Endothelial cell of umbilical vein (primary cell): ENCODE measurements around the gene SELENOT. TPM values are rescaled to one million over a fixed set of nuclear protein-coding genes. Genes with fewer than 3 reads are reported as not detected.

Source experiments
- BruUV-seq: library from RNA; stranded (reverse); fragments of 400-500 nt; replicated peaks from 2 replicates; lab custom pipeline; 2021; lab: Mats Ljungman, UMichigan
- CTCF ChIA-PET: fragments of 300-600, 350-600 bp; sonication (Branson Sonifier 250); formaldehyde crosslinking; loops from one replicate; lab custom pipeline; 2021; ENCODE audit warnings: antibody characterized with exemption, inconsistent platforms; lab: Charles Lee
- POLR2A ChIA-PET: fragments of 300-600, 350-600 bp; sonication (Branson Sonifier 250); formaldehyde crosslinking; loops from one replicate; lab custom pipeline; 2021; ENCODE audit warnings: antibody characterized with exemption, inconsistent platforms; lab: Charles Lee
- DNase-seq: peaks from one replicate; pipeline ENCODE4 v3.0.0-alpha.2; 2011; ENCODE audit warnings: low read depth, low spot score
- FAIRE-seq: peaks from 2 replicates; lab custom pipeline; 2011; peaks lifted over from hg19 to GRCh38; lab: Jason Lieb, UNC
- H2AFZ ChIP-seq: 2 replicates; pipeline ENCODE4 v1.6.0; 2012; ENCODE audit warnings: low read depth, low read length, control low read depth, inconsistent platforms
- H3K27ac ChIP-seq: 2 replicates; pipeline ENCODE4 v1.5.1; 2011; ENCODE audit warnings: low read depth, mild to moderate bottlenecking, control low read depth, low read length, moderate library complexity; ENCODE audit not compliant: insufficient read depth
- H3K27me3 ChIP-seq, 2 experiments: 2 replicates each; pipeline versions ENCODE4 v1.6.0 to v1.6.1; 2011; ENCODE audit warnings: low read length in 2 of 2, mixed read lengths in 1 of 2; ENCODE audit not compliant: control insufficient read depth in 2 of 2, insufficient read depth in 2 of 2
- H3K36me3 ChIP-seq, 2 experiments: 2 replicates in 1 of 2; 3 replicates in 1 of 2; pipeline ENCODE4 v1.5.1; 2011; ENCODE audit warnings: low read length in 2 of 2, mild to moderate bottlenecking in 1 of 2, moderate library complexity in 1 of 2; ENCODE audit not compliant: control insufficient read depth in 2 of 2, insufficient read depth in 2 of 2; ENCODE audit errors: extremely low read depth in 1 of 2
- H3K4me1 ChIP-seq: 3 replicates; pipeline ENCODE4 v1.5.1; 2011; ENCODE audit warnings: mild to moderate bottlenecking, low read length; ENCODE audit not compliant: control insufficient read depth, insufficient read depth; ENCODE audit errors: extremely low read depth
- H3K4me2 ChIP-seq: 2 replicates; pipeline ENCODE4 v1.6.1; 2011; ENCODE audit warnings: low read length, control low read depth, mixed read lengths; ENCODE audit not compliant: insufficient read depth
- H3K4me3 ChIP-seq, 3 experiments: fragments of 200-600 bp in 1 of 3; sonication (generic), shearing (Covaris generic) in 1 of 3; replicated peaks in 1 of 3; 2 replicates each; pipeline ENCODE4 v1.5.1; 2011 to 2016; ENCODE audit warnings: control low read depth in 3 of 3, low read length in 3 of 3, mild to moderate bottlenecking in 2 of 3, inconsistent platforms in 1 of 3, low read depth in 1 of 3, moderate library complexity in 1 of 3; ENCODE audit not compliant: insufficient read depth in 1 of 3
- H3K79me2 ChIP-seq: 2 replicates; pipeline ENCODE4 v1.6.0; 2012; ENCODE audit warnings: low read length, inconsistent platforms; ENCODE audit not compliant: control insufficient read depth, insufficient read depth
- H3K9ac ChIP-seq: replicated peaks from 2 replicates; pipeline ENCODE3; 2011; ENCODE audit warnings: low read length, control low read depth; ENCODE audit not compliant: insufficient read depth; ENCODE audit errors: extremely low read depth
- H3K9me1 ChIP-seq: replicated peaks from 3 replicates; pipeline ENCODE4 v1.6.0; 2011; ENCODE audit warnings: mild to moderate bottlenecking, low read length; ENCODE audit not compliant: control insufficient read depth, insufficient read depth; ENCODE audit errors: extremely low read depth
- H3K9me3 ChIP-seq: replicated peaks from 2 replicates; pipeline ENCODE4 v1.5.1; 2012; ENCODE audit warnings: low read length, inconsistent platforms; ENCODE audit not compliant: control insufficient read depth, insufficient read depth
- H4K20me1 ChIP-seq: replicated peaks from 2 replicates; pipeline ENCODE3; 2011; ENCODE audit warnings: mild to moderate bottlenecking, low read length; ENCODE audit not compliant: control insufficient read depth, insufficient read depth; ENCODE audit errors: extremely low read depth
- CTCF ChIP-seq, 2 donors: IDR thresholded peaks; 1 replicate in 1 of 2; 2 replicates in 1 of 2; pipeline ENCODE4 v1.5.1; 2011; ENCODE audit warnings: low read length in 2 of 2, mild to moderate bottlenecking in 2 of 2, moderate library complexity in 2 of 2, control low read depth in 1 of 2, inconsistent platforms in 1 of 2, low read depth in 1 of 2; ENCODE audit not compliant: insufficient read depth in 1 of 2; ENCODE audit errors: extremely low read depth in 1 of 2
- EZH2 ChIP-seq: IDR thresholded peaks from 2 replicates; pipeline ENCODE4 v1.6.1; 2012; ENCODE audit warnings: borderline replicate concordance, low read depth, mild to moderate bottlenecking, moderate library complexity, low read length, inconsistent platforms; ENCODE audit not compliant: severe bottlenecking
- FOS ChIP-seq: IDR thresholded peaks from 2 replicates; pipeline ENCODE4 v1.6.1; 2011; ENCODE audit warnings: mild to moderate bottlenecking, low read length, moderate library complexity, borderline replicate concordance; ENCODE audit not compliant: insufficient read depth
- GATA2 ChIP-seq: IDR thresholded peaks from 2 replicates; pipeline ENCODE4 v1.7.0; 2011; ENCODE audit warnings: low read depth, mild to moderate bottlenecking, moderate library complexity, mixed read lengths, low read length; ENCODE audit not compliant: insufficient read length, insufficient read depth
- JUN ChIP-seq: IDR thresholded peaks from 2 replicates; pipeline ENCODE4 v1.6.1; 2011; ENCODE audit warnings: borderline replicate concordance, low read depth; ENCODE audit not compliant: insufficient read length, insufficient read depth
- MYC ChIP-seq: IDR thresholded peaks from one replicate; pipeline ENCODE4 v1.6.1; 2011; ENCODE audit warnings: mild to moderate bottlenecking, low read depth, low read length
- POLR2A ChIP-seq: IDR thresholded peaks from 2 replicates; pipeline ENCODE4 v1.6.1; 2012; ENCODE audit warnings: low read depth, mild to moderate bottlenecking, control low read depth, low read length
- POLR2AphosphoS5 ChIP-seq: IDR thresholded peaks from 2 replicates; pipeline ENCODE4 v1.6.1; 2012; ENCODE audit warnings: low read depth, mild to moderate bottlenecking, control low read depth, low read length, moderate library complexity; ENCODE audit not compliant: insufficient read depth
- dilution Hi-C: fragments of 300-500 bp; cut with MboI; formaldehyde crosslinking; loops from one replicate; pipeline ENCODE4 v1.15.0; 2019; ENCODE audit warnings: low sequenced_read_pairs; ENCODE audit not compliant: extremely low pct_ligation_motif_present
- intact Hi-C: fragments of 100-400 bp; cut with micrococcal nuclease; formaldehyde crosslinking; loops from one replicate; pipeline ENCODE4 v1.10.0; 2022
- polyA plus RNA-seq, 4 experiments: library from polyadenylated mRNA; depleted of rRNA in 3 of 4; stranded (reverse) in 3 of 4; unstranded in 1 of 4; fragments of >200 nt; gene quantifications; 2 replicates each; pipeline versions ENCODE4 v1.2.1 to v1.2.3, GENCODE V29; 2011 to 2012; ENCODE audit warnings: missing spikeins in 1 of 4
- total RNA-seq: library from RNA; stranded (reverse); gene quantifications from 2 replicates; pipeline ENCODE4 v1.2.3, GENCODE V29; 2021
- TF ChIP-seq, protein P1 (sequence below): IDR thresholded peaks from 2 replicates; pipeline ENCODE4 v1.6.1; 2011; ENCODE audit not compliant: insufficient read depth, insufficient read length

SELENOT gene
- total and polyA plus RNA-seq, 2 donors (not counting 3 experiments of a cell fraction or from before 2014, with no cell fraction given): 103 to 299 TPM

- CTCF ChIA-PET: interaction anchor here (1.1 kb wide), 1 partner anchor 12 kb away, joined by 3 read pairs; no protein-coding TSS in a partner anchor
- POLR2A ChIA-PET: no interaction called here
- Histone ChIP-seq H3K9me3 (no peaks in the 10 kb centered on the region), H3K4me2 (no peak overlapping the region), H3K27ac (no peak overlapping the region), H4K20me1 (no peaks in the 10 kb centered on the region), H3K4me1 (no peaks in the 10 kb centered on the region), H3K9ac (no peak overlapping the region), H3K9me1 (no peaks in the 10 kb centered on the region), H2AFZ (no peak overlapping the region), H3K79me2 (peaks cover 10% of the 10 kb centered on the region), H3K36me3 (peaks cover 4 to 15% of the 10 kb centered on the region in 2 experiments), H3K27me3 (no peaks in the 10 kb centered on the region), H3K4me3 (no peak overlapping the region)
- FAIRE-seq (no peak), DNase-seq (no peak)
- TF ChIP-seq EZH2: no peak
- TF ChIP-seq, protein P1, sequence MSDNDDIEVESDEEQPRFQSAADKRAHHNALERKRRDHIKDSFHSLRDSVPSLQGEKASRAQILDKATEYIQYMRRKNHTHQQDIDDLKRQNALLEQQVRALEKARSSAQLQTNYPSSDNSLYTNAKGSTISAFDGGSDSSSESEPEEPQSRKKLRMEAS: no peak
- TF ChIP-seq FOS: no peak
- no peak for TF ChIP-seq POLR2A
- TF ChIP-seq MYC: no peak
- TF ChIP-seq JUN: no peak
- dilution Hi-C loops (no loop called here), intact Hi-C loops (no loop called here)
- no TSS peak for BruUV-seq
Measured at GRCh38 chr3:150626148-150626930, 23.2 kb downstream of the SELENOT start.

GRCh38 chr3:150627557-150627956 lies 24.4 kb downstream of the SELENOT start:
- H3K27me3 ChIP-seq: no peaks in the 10 kb centered on the region
- H3K9ac ChIP-seq: no peak overlapping the region
- TF ChIP-seq JUN: no peak
- TF ChIP-seq POLR2AphosphoS5: no peak
- no peak for TF ChIP-seq MYC
- TF ChIP-seq CTCF (IDR thresholded peaks at IDR 0.05; ENCODE audit: extremely low read depth in 1 of 2, insufficient read depth in 1 of 2, low read depth in 1 of 2, low read length in 2 of 2): no peak
- no peak for TF ChIP-seq POLR2A
- TF ChIP-seq FOS: no peak
- TF ChIP-seq, protein P1: no peak
- TF ChIP-seq EZH2: no peak
- TF ChIP-seq GATA2: no peak
- FAIRE-seq (no peak), DNase-seq (no peak)
- H3K4me2 ChIP-seq: no peak overlapping the region
- no peaks in the 10 kb centered on the region for H3K4me1 ChIP-seq
- CTCF ChIA-PET: interaction anchor here (1.1 kb wide), 1 partner anchor 10 kb away, joined by 3 read pairs; no protein-coding TSS in a partner anchor
- no peaks in the 10 kb centered on the region for H3K9me1 ChIP-seq
- no peak overlapping the region for H2AFZ ChIP-seq
- intact Hi-C loops (no loop called here), dilution Hi-C loops (no loop called here)
- H3K4me3 ChIP-seq: no peak overlapping the region
- H3K9me3 ChIP-seq: no peaks in the 10 kb centered on the region
- H3K27ac ChIP-seq: no peak overlapping the region
- H3K36me3 ChIP-seq: peaks cover 4 to 15% of the 10 kb centered on the region in 2 experiments
- POLR2A ChIA-PET: no interaction called here
- BruUV-seq: no TSS peak
- peaks cover 2% of the 10 kb centered on the region for H3K79me2 ChIP-seq
- H4K20me1 ChIP-seq: no peaks in the 10 kb centered on the region
